GM12873 (cell line): ENCODE results near the gene RPP25L.

Source experiments
- CTCF ChIP-seq: IDR thresholded peaks from 2 replicates; pipeline ENCODE4 v1.5.1; 2012; ENCODE audit warnings: low read depth, mild to moderate bottlenecking, moderate library complexity, low read length, control low read depth; ENCODE audit not compliant: insufficient read depth; ENCODE audit errors: missing control alignments

The RPP25L gene

GRCh38 chr9:34628656-34629490 lies 17.0 kb upstream of the RPP25L start, which contains the start of gene ARID3C:
Gene ARID3C (minus strand): TSS chr9:34629066. CDS start chr9:34628014, 1,052 bp downstream.
- TF ChIP-seq CTCF, result no peak

- no peak for TF ChIP-seq CTCF
These were observed 16.1 kb upstream of the RPP25L start for GRCh38 chr9:34627716-34628655.

GRCh38 chr9:34625186-34625486 lies 13.2 kb upstream of the RPP25L start:
- TF ChIP-seq CTCF, result no peak

- no peak for TF ChIP-seq CTCF
These were observed 12.7 kb upstream of the RPP25L start for GRCh38 chr9:34624475-34625185.

- TF ChIP-seq CTCF, result no peak
These were observed 11.7 kb upstream of the RPP25L start for GRCh38 chr9:34623374-34624235.

- TF ChIP-seq CTCF, result no peak
These were observed 8.4 kb upstream of the RPP25L start, which contains the start of gene DCTN3 for GRCh38 chr9:34620061-34620994. Gene DCTN3 (minus strand): TSS chr9:34620495. CDS start chr9:34620464, 31 bp downstream.
